GM23248 (cell line): ENCODE results near the gene KBTBD3.

Source experiments
- EZH2 ChIP-seq: fragments of 200-600 bp; sonication (generic); IDR thresholded peaks from 2 replicates; pipeline ENCODE4 v1.6.1; 2018; ENCODE audit warnings: antibody characterized with exemption, mild to moderate bottlenecking; ENCODE audit not compliant: insufficient read depth, poor library complexity, severe bottlenecking
- EZH2phosphoT487 ChIP-seq: fragments of 200-600 bp; sonication (generic); IDR thresholded peaks from 2 replicates; pipeline ENCODE4 v1.6.1; 2018; ENCODE audit warnings: antibody characterized with exemption, moderate library complexity, mild to moderate bottlenecking, low read depth; ENCODE audit not compliant: insufficient read depth

DNA sequence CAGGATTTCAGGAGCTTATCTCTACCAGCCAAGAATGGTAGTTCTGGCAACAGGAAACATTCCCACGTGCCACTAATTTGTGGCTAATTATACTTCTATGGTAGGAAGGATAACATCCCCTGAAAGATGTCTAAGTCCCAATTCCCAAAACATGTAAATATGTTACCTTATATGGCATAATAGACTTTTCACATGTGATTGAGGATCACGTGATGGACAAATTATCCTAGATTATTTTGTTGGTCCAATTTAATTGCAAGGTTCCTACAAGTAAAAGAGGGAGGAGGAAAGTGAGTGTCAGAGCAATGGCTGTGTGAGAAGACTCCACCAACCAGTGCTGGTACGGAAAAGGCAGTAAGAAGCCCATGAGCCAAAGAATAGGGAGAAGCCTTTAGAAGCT, 45.2 kb downstream of the KBTBD3 start:
- TF ChIP-seq EZH2 (no peak), EZH2phosphoT487 (no peak)
